ENCODE results near the gene KCNIP4. TPM values are rescaled to one million over a fixed set of nuclear protein-coding genes. Genes with fewer than 3 reads are reported as not detected.

Gene KCNIP4
- total and polyA plus RNA-seq, 9 of the 15 experiments (the other 6 are each of a cell fraction or from before 2014, with no cell fraction given): 0.25 to 0.41 TPM; not detected in 7

- TF ChIP-seq ZBTB40 (IDR thresholded peaks at IDR 0.05): no peak
- TF ChIP-seq ZBTB40 (CRISPR knock-in tag; IDR thresholded peaks at IDR 0.05): no peak
- TF ChIP-seq MYC (IDR thresholded peaks at IDR 0.05; ENCODE audit: low read depth, low read length): no peak
- TF ChIP-seq MYC (CRISPR knock-in tag; IDR thresholded peaks at IDR 0.05; ENCODE audit: borderline replicate concordance, low read depth): no peak
- TF ChIP-seq PHF8 (IDR thresholded peaks at IDR 0.05; ENCODE audit: borderline replicate concordance, low read length): no peak
- no peak for TF ChIP-seq GTF2A2 (tag; IDR thresholded peaks at IDR 0.05)
- no peak for TF ChIP-seq PCBP1 (IDR thresholded peaks at IDR 0.05; ENCODE audit: low read depth, low read length, poor library complexity, severe bottlenecking)
- no peak for TF ChIP-seq MCM7 (IDR thresholded peaks at IDR 0.05)
- no peak for TF ChIP-seq TRIM28 (IDR thresholded peaks at IDR 0.05)
- TF ChIP-seq ZSCAN32 (CRISPR knock-in tag; IDR thresholded peaks at IDR 0.05): no peak
Observed at GRCh38 chr4:21806991-21807390, 141.6 kb downstream of the KCNIP4 start (continued).
